ENCODE measurements around the gene C16orf78.
A peak's percentile ranks its signal among the peaks of the same experiment; 100 is the strongest.

The C16orf78 gene

DNA sequence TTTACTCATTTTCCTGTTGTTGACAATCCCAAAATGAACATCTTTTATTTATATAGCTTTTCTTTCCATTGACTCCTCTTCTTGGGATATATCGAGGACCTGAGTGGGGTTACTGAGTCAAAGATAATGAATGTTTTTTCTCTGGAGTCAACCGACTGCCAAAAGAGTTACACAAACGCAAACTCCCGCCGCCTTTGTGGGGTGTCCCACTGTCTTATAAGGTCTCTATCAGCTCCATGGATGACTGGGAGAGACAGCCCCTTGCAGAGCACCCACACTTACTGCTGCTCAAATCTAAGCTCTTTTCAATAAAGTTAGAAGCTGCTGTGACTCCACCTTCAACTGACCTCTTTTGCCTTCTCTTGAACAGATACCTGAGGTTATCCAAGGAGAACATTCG is 25.2 kb downstream of the C16orf78 start:
- no peak for DNase-seq

DNA sequence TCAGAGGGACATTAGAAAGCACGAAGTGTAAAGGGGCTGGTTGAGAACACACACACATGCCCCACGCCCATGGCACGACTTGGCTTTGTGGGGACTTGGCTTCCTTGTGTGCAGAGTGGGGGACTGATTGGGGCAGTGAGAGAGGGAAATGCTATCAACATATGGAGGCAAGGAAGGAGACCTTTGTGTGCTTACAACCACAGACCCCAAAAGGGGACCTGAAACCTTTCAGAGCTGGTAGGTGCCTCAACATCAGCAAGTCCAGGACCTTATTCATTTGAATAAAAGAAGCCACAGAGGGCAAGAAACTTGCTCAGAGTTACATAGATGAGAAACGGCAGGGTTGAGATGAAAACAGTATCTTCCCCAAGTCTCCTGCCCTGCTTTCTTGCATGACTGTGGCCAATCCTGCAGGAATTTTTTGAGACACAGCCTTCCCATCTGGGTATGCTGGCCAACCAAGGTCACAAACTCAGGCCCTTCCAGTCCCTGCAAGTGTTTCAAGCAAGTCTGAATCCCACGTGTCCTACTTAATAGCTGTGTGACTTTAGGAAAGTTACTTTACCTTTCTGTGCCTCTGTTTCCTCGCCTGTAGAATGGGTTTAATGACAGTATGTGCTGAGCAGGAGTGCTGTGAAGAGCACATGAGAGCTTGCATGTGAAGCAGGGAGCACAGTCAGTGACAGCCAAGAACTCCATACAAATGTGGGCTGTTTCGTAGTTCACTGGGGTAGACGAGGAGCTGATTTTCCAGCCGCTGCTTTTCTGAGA is 26.2 kb downstream of the C16orf78 start:
- no peak for DNase-seq

DNA sequence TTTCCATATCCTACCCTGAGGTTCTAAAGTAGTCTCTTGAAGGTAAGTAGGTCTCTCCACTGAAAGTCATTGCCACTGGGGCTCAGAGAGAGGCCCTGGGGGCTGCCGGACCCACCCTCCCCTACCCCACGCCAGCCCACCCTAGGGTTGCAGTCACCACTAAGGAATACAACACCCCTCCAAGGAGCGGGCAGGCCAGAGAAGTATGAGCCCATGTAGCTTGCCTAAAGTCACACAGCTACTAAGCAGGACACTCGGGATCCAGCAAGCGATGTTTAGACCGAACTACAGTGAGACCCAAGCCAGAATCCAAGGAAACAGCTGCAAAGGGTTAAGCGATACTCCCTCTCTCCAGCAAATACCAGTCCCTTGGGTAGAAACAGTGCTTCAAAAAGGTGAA is 27.0 kb downstream of the C16orf78 start:
- DNase-seq = no peak

GRCh38 chr16:49405123-49405522 is 31.5 kb downstream of the C16orf78 start:
- no peak for DNase-seq

DNA sequence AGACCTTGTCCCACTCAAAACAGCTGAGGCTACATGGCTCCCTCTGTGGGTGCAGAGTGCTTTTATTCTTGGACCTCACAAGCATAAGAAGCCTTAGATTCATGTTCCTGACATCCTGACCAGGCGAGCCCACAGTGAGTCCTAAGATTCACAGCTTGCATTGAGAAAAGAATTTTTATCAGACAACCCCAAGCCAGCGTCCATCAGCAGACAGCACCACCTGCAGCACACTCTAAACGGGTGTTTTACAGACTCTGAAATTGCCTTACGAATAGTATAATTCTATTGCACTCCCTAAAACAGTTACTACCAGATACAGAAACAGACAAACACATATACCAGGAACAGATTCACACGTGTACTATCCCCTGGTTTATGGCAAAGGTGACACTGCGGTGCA is 31.9 kb downstream of the C16orf78 start:
- no peak for DNase-seq

- peak; percentile 79 for DNase-seq
Measured at GRCh38 chr16:49407873-49408550, 34.4 kb downstream of the C16orf78 start.

DNA sequence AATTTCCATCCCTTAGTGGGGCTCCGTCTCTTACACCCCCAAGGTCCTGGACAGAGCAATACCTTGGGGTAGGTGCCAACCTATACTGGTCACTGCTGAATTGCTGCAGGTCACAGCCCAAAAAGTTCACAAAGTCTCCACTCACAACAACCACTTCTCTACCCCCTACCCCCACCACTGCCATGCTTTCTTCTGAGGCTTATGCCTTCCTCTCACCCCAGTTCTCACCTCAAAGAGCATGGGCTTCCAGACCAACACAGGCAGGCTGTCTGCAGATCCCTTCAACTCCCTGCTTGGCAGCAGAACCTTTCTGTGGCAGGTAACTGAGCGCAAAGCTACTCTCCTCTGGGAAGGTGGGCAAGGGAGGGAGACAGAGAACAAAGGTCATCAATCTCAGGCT is 35.5 kb downstream of the C16orf78 start:
- DNase-seq = no peak

- no peak for DNase-seq
Measured at GRCh38 chr16:49410226-49410625, 36.6 kb downstream of the C16orf78 start.

DNA sequence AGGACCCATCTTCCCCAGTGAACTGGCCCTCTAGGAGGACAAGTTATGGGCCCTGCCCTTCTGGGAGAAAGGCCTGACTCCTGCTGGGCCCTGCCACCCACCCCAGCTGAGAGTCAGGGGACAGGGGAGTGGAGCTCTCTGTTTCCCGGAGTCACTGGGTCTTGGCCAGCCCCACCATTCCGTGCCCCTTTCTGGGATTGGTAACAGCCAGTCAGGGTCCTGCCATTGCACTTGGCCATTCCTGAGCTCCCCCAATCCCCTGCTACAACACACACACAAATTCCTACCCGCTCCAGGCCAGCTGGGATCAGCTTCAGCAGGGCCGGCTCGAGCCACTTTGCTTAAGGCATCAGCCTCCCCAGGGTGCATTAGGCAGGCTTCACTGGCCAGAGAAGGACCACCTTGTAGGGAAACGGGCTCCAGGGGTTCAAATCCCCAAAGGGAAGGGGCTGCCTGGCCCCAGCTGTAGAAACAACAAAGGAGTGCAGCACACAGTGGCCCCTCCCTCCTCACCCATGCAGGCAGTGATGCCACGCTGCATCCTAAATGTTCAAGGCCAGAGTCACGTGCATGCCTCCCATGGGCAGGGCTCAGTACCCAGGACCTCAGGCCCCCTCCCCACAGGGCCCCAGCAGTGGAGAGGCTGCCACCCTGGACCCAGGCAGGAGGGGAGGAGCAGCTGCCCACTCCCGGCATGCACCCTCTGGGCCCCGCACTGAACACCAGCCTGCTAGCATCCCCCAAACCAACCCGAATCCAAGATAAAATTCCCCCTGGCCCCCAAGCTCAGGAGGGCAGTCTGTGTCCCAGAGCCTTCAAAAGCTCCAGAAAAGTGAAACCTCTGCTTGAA is 37.7 kb downstream of the C16orf78 start:
- DNase-seq = no peak

DNA sequence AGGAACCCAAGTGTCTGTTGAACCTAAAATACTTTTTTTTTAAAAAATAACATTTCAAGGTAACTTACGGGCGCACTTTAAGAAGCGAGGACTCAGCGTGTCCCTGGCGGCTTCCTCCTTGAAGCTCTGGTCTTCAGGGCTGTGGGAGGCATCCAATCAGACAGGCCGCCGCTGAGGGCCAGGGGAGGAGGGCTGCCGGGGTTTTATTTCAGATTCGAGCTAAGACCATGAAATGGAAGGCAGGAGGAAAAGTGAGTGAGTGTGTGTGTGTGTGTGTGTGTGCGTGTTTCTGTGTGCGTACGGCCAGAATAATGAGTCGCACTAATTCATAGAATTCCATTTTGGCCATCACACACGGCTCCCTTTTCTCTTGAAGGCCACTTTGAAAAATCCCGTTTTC is 41.1 kb downstream of the C16orf78 start:
- no peak for DNase-seq

GRCh38 chr16:49415083-49415482 is 41.5 kb downstream of the C16orf78 start:
- no peak for DNase-seq

DNA sequence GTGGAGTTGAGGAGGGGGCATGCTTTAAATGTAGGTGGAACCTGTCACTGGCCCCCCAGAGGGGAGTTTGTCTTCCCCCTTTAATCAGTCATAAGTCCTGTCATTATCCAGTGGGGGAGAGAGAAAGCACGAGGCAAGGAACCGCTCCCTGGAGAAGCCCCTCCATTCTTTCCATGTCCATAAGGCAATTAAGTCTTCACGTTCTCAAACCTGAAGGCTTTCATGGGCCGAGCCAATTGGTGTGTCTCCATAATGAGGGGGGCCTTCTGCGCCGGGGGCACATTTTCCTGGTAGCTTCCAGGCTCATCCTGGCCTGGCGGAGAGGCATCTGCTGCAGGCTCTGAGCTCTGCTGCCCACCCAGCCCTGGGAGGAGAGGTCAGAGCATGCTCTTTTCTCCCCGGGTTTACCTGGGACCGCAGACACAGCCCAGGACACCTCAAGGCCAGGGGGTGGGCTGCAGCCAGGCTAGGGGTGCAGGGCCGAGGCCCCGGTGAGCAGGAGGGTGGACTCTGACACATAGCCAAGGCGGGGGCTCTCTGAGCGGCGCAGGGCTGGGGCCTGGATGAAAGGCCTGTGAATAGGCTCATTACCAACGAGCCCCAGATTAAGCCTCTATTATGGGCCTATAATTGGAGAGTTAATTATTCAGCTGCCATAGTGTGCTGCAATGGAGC is 42.5 kb downstream of the C16orf78 start:
- no peak for DNase-seq

DNA sequence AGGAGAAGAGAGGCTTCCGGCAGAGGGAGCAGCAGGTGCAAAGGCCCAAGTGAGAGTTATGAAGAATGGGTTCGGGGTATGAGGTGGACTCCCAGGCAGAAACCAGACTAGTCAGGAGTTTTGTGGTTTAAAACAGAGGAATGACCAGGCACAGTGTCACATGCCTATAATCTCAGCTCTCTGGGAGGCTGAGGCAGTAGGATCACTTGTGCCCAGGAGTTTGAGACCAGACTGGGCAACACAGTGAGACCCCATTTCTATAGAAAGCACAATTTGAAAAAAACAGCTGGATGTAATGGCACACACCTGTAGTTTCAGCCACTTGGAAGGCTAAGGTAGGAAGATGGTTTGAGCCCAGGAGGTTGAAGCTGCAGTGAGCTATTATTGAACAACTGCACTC is 43.8 kb downstream of the C16orf78 start:
- no peak for DNase-seq

DNA sequence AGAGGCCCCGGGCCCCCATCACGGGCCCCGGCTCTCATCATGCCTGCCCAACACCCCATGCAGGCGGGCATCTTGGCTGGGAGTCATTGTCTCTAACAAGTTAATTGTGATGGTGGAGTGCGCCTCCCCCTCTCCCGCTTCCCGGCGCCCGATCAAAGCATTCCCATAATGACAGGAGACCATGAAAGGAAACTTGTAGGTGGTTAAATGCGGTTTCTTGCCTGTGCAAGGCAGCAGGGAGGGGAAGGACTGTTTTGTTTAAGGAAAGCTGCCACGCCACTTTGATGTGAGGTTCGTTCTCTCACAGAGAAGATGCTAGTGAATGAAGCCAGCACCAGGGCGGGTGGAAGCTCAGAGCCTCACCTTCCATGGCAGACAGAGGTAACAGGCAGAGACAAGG is 45.4 kb downstream of the C16orf78 start:
- no peak for DNase-seq

- DNase-seq = no peak
Measured at GRCh38 chr16:49419862-49420261, 46.3 kb downstream of the C16orf78 start.

GRCh38 chr16:49422896-49423295 is 49.3 kb downstream of the C16orf78 start:
- DNase-seq = no peak

DNA sequence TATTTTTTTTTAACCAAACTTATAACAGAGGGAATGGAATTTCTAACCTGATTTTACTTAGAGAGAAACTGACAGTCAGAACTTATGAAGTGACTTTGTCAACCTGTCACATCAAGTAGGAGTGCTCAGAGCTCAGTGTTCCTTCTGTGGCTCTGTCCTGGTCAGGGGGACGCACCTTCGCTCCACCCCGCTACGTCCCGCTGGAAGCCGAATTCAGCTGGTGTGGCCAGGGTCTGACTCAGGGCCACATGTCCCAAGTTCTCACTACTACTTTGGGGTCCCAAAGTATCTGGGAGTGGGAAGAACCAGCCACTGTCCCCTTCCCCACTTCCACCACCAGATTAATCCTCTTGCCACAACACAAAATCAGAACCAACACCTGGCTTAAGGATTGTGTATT is 51.4 kb downstream of the C16orf78 start:
- DNase-seq = no peak

DNA sequence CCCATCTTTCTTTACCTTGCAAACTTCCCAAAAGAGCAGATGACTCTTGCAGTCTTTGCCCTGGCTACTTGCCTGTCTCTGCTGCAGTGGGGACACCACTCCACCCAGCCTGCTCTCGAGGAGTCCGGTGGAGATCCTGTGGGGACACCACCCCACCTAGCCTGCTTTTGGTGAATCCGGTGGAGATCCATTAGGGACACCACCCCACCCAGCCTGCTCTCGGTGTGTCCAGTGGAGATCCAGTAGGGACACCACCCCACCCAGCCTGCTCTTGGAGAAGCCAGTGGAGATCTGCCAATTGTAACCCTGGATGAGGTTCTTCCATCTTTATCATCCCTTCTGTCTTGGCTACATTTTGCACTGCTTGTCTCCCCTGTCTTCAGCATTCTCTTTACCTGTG is 54.2 kb downstream of the C16orf78 start:
- DNase-seq = no peak

- DNase-seq = no peak
Measured at GRCh38 chr16:49428808-49429207, 55.2 kb downstream of the C16orf78 start.

GRCh38 chr16:49431040-49431439 is 57.4 kb downstream of the C16orf78 start:
- DNase-seq = no peak

DNA sequence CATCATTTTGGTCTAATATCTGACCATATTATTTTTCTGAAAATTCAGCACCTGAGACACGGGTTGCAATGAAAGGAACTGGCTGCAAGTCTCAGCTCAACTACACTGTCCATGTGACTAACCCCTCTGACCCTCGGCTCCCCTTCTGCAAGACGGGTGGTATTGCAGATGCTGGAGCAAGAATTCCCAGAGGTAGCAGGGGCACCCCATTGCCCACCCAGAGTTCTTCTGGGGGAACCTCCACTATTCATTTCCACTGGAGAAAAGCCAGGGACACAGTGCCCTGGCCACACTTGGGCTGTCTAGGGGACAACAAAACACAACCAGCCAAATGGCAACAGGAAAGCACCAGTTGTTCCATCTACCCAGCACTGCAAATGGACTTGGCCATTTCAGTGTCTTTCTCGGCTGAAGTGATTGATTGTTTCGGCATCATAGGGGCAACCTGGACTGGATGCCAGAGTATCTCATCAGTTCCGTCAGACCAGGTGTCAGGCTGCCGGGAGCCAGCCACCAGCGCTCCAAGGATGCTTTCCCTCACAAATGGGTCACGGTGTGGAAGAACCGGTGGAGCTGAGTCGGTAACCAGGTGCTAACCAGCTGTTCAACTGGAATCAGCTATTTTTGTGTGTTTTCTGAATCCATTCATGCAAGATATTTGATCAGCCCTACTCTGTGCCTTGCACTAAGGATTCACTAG is 58.1 kb downstream of the C16orf78 start:
- no peak for DNase-seq

- DNase-seq = no peak
Measured at GRCh38 chr16:49434733-49435132, 61.1 kb downstream of the C16orf78 start.

DNA sequence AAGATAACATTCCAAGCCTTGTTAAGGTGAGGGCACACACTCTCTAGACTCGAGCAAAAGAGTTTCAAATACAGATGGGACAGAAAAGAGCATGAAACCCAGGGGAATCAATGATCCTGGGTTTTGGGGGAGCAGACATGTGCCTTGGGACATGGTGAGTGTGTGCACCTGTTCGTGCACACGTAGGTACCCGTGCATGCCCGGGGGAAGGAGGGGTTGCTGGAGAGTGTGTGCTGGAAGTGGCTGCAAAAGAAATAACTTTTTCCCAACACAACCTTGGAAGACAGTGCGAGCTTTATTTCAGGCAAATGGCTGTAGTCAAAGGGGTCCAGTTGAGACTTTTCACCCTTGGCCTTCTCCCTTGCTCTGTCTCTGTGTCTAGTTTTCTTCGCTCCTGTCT is 62.6 kb downstream of the C16orf78 start:
- DNase-seq = no peak

Measured in DMS 273 treated with DMSO at 0.1 percent for 48 hours (cell line).